ENCODE results near the gene ASIC4.

Gene ASIC4

DNA sequence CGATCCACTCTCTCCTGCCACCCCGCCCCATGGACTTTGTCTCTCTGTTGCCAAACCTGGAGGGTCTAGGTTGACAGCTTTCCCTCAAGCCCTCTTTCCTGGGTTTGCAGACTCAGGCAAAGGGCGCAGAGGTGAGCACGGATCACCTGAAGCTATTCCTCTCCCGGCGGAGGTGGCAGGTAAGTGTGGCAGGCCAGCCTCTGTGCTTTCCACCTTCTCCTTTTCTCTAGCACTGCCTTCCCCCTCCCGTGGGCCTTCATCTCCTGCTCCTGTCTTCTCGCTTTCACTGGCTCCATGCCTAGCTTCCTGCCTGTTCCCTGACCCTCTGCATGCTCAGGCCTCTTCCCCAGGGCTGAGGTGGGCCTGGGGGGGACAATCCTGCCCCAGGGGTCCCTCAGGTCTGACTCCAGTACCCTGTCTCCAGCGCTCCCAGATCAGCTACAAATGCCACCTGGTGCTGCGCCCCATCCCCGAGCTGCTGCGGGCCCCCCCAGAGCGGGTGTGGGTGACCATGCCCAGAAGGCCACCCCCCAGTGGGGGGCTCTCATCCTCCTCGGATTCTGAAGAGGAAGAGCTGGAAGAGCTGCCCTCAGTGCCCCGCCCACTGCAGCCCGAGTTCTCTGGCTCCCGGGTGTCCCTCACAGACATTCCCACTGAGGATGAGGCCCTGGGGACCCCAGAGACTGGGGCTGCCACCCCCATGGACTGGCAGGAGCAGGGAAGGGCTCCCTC lies 31.4 kb upstream of the ASIC4 start:
- DNase-seq (ENCODE audit: low spot score): no peak

DNA sequence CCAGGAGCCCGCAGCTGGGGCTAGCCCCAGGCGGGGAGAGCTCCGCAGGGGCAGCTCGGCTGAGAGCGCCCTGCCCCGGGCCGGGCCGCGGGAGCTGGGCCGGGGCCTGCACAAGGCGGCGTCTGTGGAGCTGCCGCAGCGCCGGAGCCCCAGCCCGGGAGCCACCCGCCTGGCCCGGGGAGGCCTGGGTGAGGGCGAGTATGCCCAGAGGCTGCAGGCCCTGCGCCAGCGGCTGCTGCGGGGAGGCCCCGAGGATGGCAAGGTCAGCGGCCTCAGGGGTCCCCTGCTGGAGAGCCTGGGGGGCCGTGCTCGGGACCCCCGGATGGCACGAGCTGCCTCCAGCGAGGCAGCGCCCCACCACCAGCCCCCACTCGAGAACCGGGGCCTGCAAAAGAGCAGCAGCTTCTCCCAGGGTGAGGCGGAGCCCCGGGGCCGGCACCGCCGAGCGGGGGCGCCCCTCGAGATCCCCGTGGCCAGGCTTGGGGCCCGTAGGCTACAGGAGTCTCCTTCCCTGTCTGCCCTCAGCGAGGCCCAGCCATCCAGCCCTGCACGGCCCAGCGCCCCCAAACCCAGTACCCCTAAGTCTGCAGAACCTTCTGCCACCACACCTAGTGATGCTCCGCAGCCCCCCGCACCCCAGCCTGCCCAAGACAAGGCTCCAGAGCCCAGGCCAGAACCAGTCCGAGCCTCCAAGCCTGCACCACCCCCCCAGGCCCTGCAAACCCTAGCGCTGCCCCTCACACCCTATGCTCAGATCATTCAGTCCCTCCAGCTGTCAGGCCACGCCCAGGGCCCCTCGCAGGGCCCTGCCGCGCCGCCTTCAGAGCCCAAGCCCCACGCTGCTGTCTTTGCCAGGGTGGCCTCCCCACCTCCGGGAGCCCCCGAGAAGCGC lies 30.6 kb upstream of the ASIC4 start:
- DNase-seq (ENCODE audit: low spot score): no peak

- no peak for DNase-seq (ENCODE audit: low spot score)
Observed at GRCh38 chr2:219484343-219485200, 29.7 kb upstream of the ASIC4 start.

DNA sequence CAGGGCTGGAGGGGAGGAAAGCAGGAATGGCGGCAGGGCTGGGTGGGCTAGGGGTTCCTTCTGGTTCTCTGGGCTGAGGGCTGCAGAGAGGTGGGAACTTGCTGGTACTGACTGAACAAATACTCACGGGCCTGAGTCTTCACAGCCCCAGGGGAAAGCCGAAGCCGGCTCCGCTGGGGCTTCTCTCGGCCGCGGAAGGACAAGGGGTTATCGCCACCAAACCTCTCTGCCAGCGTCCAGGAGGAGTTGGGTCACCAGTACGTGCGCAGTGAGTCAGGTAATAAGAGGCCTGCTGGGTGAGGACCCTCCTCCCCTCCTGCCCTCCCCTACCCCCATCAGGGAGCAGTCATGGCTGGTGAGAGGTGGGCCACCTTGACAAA lies 29.1 kb upstream of the ASIC4 start:
- DNase-seq (ENCODE audit: low spot score): no peak

GRCh38 chr2:219486380-219486959 lies 27.8 kb upstream of the ASIC4 start:
- DNase-seq (ENCODE audit: low spot score): no peak

GRCh38 chr2:219488149-219488843 lies 26.0 kb upstream of the ASIC4 start:
- DNase-seq (ENCODE audit: low spot score): no peak

DNA sequence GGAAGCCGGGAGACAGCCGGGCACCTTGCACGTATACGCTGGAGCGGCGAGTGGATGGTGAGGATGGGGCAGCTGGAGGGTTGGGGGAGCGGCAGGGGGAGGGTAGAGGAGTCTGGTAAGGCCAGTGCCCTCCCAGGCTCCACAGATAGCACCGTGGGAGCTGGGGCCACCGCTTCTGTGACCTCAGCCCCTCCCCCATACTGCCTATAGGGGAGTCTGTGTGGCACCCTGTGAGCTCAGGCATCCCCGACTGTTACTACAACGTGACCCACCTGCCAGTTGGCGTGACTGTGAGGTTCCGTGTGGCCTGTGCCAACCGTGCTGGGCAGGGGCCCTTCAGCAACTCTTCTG lies 25.5 kb upstream of the ASIC4 start:
- DNase-seq (ENCODE audit: low spot score): no peak

DNA sequence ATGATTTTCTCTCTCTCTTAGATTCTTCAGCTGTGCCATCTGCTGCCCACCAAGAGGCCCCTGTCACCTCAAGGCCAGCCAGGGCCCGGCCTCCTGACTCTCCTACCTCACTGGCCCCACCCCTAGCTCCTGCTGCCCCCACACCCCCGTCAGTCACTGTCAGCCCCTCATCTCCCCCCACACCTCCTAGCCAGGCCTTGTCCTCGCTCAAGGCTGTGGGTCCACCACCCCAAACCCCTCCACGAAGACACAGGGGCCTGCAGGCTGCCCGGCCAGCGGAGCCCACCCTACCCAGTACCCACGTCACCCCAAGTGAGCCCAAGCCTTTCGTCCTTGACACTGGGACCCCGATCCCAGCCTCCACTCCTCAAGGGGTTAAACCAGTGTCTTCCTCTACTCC lies 25.0 kb upstream of the ASIC4 start:
- no peak for DNase-seq (ENCODE audit: low spot score)

- no peak for DNase-seq (ENCODE audit: low spot score)
Observed at GRCh38 chr2:219490186-219490585, 24.1 kb upstream of the ASIC4 start.

DNA sequence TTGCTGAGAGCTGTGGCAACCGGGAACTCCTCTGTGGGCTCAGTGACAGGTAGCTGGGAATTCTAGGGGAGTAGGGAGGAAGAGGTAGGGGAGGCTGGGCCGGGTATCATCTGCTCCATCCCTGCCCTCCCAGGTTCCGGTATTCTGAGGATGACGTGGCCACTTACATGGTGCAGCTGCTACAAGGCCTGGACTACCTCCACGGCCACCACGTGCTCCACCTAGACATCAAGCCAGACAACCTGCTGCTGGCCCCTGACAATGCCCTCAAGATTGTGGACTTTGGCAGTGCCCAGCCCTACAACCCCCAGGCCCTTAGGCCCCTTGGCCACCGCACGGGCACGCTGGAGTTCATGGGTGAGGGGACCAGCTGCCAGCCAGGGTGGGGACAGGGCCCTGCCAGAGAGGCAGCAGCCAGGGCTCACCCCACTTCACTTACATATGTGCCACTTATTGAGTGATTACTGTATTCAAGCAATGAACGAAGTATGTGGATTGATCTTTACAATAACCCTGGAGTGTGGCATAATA lies 23.6 kb upstream of the ASIC4 start:
- no peak for DNase-seq (ENCODE audit: low spot score)

- no peak for DNase-seq (ENCODE audit: low spot score)
Observed at GRCh38 chr2:219491278-219491963, 22.9 kb upstream of the ASIC4 start.

- no peak for DNase-seq (ENCODE audit: low spot score)
Observed at GRCh38 chr2:219492575-219492974, 21.7 kb upstream of the ASIC4 start.

- no peak for DNase-seq (ENCODE audit: low spot score)
Observed at GRCh38 chr2:219493086-219493485, 21.2 kb upstream of the ASIC4 start.

- DNase-seq (ENCODE audit: low spot score): no peak
Observed at GRCh38 chr2:219494952-219495530, 19.2 kb upstream of the ASIC4 start.

- DNase-seq (ENCODE audit: low spot score): peak; percentile 56
Observed at GRCh38 chr2:219495531-219496122, 18.7 kb upstream of the ASIC4 start.

- DNase-seq (ENCODE audit: low spot score): no peak
Observed at GRCh38 chr2:219496247-219496824, 17.9 kb upstream of the ASIC4 start.

DNA sequence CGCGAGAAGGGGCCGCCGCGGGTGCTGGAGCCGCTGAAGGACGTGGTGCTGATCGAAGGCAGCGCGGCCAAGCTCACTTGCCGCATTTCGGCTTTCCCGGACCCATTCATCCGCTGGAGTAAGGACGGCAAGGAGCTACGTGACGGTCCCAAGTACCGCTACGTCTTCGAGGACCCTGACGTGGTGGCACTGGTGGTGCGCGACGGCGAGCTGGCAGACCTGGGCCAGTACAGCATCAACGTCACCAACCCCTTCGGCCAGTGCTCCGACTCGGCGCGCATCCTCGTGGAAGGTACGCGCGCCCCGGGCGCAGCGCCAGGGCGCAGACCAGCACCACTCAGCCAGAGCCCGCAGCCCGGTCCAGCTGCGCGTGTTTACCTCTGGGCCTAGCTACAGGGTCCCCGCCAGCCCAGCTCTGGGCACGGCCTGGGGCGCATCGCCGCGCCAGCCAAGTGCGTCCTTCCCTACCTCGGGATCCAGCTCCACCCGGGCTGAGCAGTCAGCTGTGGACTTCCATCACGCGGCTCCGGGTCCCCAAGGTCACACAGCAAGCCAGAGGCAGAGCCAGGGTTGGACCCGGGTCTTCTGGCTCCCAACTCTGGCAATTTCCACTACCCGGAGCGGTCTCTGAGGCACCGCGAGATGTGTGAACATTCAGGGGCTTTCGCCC lies 17.3 kb upstream of the ASIC4 start:
- no peak for DNase-seq (ENCODE audit: low spot score)

GRCh38 chr2:219497495-219498279 lies 16.6 kb upstream of the ASIC4 start:
- DNase-seq (ENCODE audit: low spot score): peak; percentile 31
